Ectodermal cell (in vitro differentiated cells): ENCODE results near the gene C15orf61.

Experiments
- H3K27ac ChIP-seq: 2 replicates; pipeline ENCODE4 v1.7.0; 2013; ENCODE audit warnings: mild to moderate bottlenecking, low read depth, low read length; ENCODE audit not compliant: insufficient read depth, poor library complexity, severe bottlenecking
- H3K27me3 ChIP-seq: 2 replicates; pipeline ENCODE4 v1.7.0; 2013; ENCODE audit warnings: mild to moderate bottlenecking, low read length; ENCODE audit not compliant: insufficient read depth, control insufficient read depth, poor library complexity, severe bottlenecking
- H3K36me3 ChIP-seq: one replicate; pipeline ENCODE4 v1.7.0; 2013; ENCODE audit warnings: low read length; ENCODE audit not compliant: control insufficient read depth, insufficient read depth
- H3K4me1 ChIP-seq: one replicate; pipeline ENCODE4 v1.7.0; 2013; ENCODE audit warnings: low read length; ENCODE audit not compliant: control insufficient read depth, insufficient read depth
- H3K4me3 ChIP-seq: 2 replicates; pipeline ENCODE4 v1.7.0; 2013; ENCODE audit warnings: low read depth, low read length, control low read depth; ENCODE audit not compliant: insufficient read depth
- H3K9me3 ChIP-seq: 2 replicates; pipeline ENCODE4 v1.7.0; 2013; ENCODE audit warnings: mild to moderate bottlenecking, low read length, moderate library complexity; ENCODE audit not compliant: control insufficient read depth
- WGBS, 2 experiments: methylation state at CpG; one replicate each; pipeline ENCODE4 v1.1.7; 2013; ENCODE audit warnings: missing lambda C conversion rate in 2 of 2; 5-methylcytosine and 5-hydroxymethylcytosine counted together

C15orf61 gene

DNA sequence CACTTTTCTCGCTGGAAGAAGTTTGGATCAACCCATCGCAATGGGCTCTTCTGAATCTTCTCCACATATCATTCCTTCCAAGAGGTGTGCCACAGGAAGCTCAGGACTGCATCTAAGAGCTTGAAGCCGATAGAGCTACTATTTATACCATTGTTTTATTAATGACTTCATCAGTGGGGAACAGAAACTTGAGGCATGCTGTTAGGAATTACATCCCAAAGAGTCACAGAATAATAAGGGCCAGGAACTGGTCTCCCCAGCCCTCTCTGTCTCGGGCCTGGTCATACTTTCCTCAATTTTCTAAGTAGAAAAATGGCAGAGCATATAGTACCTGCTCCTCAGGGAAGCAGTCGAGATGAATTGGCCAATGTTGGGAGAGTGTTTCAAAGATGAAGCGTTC, 16.9 kb upstream of the C15orf61 start:
- WGBS, 2 experiments: 95% methylated on average over 4 to 5 of the region's 6 CpGs
- Histone ChIP-seq H3K27ac (no peak overlapping the region), H3K27me3 (no peaks in the 10 kb centered on the region), H3K36me3 (no peaks in the 10 kb centered on the region), H3K4me1 (peaks cover 4% of the 10 kb centered on the region), H3K9me3 (no peaks in the 10 kb centered on the region), H3K4me3 (no peak overlapping the region)

DNA sequence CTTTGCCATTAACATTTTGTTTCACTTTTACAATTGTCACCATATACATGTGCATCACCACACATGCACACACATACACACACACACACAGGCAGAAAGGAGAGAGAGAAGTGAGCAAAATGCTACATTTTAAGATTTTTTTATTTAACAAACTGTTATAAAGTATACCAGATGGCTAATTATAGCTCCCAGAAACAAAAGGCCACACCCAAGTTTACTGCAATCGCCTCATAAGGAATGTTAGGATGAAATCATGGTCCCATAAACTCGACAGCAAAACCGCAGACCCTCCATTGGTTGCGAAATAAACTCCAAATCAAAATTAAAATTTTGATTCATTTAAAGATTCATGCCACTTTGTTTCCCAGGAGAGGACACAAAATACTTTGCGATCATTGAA, 16.1 kb upstream of the C15orf61 start:
- H3K9me3 ChIP-seq: no peaks in the 10 kb centered on the region
- H3K4me3 ChIP-seq: no peak overlapping the region
- no peaks in the 10 kb centered on the region for H3K27me3 ChIP-seq
- no peak overlapping the region for H3K27ac ChIP-seq
- no peaks in the 10 kb centered on the region for H3K36me3 ChIP-seq
- 93 to 94% methylated on average over 5 of the region's 5 CpGs for WGBS, 2 experiments
- H3K4me1 ChIP-seq: peaks cover 4% of the 10 kb centered on the region

DNA sequence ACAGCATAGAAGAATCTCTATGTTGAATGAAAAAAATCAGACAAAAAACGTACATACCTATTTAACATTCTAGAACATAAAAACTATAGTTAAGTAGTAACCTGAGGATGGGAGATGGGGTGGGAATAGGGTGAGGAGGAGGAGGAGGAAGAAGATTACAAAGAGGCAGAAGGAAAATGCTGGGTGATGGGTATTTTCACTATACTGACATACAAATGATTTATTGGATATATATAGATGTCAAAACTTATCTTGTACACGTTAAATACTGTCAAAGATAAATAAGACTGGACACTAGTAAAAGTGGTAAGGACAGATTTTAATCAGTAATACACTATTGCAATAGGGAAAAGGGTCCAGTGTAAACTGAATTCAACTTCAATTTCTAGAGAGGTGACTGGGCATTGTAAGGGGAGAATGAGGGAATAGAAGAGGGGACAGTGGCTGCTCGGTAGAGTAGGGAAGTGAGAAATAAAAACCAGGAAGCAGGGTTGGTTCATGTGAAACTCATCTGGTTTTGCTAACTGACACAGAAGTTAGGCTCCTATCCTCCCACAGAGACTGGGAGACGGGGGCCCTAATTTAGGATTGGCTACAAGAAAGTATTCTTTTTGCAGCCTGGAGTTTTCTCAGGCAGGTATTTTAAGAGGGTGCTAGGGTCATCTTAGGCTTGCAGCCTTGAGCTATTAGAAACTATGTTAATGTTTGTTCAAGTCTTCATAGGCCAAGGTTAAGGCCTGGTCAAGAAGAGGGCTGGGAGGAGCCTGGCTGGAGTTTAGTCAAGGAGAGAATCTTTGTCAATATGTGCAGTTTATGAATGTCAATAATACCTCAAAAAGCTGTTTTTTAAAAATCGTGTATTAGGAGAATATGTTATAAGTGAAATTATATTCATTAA, 15.0 kb upstream of the C15orf61 start:
- Histone ChIP-seq H3K4me1 (peaks cover 4% of the 10 kb centered on the region), H3K4me3 (no peak overlapping the region), H3K9me3 (no peaks in the 10 kb centered on the region), H3K27me3 (no peaks in the 10 kb centered on the region), H3K27ac (no peak overlapping the region), H3K36me3 (no peaks in the 10 kb centered on the region)
- WGBS, 2 experiments: 83 to 89% methylated on average over 2 to 4 of the region's 5 CpGs

DNA sequence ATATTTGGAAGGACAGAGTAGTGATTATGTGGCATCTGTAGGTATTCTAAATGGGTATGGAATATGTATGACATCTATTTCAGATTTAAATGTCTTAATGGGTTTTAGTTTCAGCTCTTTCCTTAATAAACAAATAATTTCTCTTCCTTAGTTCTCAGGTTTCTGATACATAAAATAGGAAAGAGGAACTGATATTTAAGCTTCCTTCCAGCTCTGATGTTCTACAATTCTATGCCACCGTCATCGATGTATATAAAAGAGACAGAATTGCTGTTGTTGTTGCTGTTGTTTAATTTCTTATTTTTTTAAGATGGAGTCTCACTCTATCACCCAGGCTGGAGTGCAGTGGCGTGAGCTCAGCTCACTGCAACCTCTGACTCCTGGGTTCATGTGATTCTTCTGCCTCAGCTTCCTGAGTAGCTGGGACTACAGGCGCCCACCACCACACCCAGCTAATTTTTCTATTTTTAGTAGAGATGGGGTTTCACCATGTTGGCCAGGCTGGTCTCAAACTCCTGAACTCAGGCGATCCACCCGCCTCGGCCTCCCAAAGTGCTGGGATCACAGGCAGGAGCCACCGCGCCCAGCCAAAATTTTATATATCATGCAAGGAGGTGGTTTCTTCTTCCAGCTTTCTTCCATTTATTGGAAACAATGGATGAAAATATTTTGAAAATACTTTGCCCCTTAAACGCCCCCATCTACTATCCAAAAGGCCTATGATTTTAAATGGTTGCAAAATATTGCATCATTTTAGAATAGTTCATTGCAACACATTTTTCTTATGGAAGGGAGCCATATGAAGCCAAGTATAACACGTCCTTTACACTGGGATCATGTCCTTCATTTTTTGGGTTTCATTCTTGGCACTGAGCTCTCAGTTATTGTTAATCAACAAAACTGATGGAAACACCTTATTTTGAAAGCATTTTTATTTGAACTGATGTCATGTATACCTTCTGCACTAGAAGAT, 13.9 kb upstream of the C15orf61 start:
- Histone ChIP-seq H3K36me3 (no peaks in the 10 kb centered on the region), H3K9me3 (no peaks in the 10 kb centered on the region), H3K4me1 (peaks cover under 1% of the 10 kb centered on the region), H3K27me3 (no peaks in the 10 kb centered on the region), H3K4me3 (no peak overlapping the region), H3K27ac (no peak overlapping the region)
- WGBS, 2 experiments: 89 to 95% methylated on average over 9 to 11 of the region's 11 CpGs

DNA sequence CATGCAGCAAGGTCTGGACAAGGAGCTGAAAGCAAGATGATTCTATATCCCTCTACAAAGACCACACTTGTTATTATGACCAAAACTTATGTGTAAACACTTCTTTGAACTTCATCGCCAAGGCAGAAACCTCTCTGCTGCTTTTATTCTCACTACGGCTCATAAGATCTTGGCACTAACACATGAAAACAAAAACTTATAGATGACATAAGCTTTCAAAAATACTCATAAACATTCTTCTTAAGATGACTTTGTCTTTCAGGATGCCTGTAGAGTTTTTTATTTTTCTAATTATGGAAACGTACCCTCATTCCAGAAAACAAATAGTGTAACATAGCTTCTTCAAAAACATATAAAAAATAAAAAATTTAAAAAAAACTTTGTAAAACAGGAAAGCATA, 12.5 kb upstream of the C15orf61 start:
- Histone ChIP-seq H3K4me3 (no peak overlapping the region), H3K4me1 (no peaks in the 10 kb centered on the region), H3K9me3 (no peaks in the 10 kb centered on the region), H3K36me3 (no peaks in the 10 kb centered on the region), H3K27me3 (no peaks in the 10 kb centered on the region), H3K27ac (no peak overlapping the region)
- 89 to 93% methylated on average over 2 of the region's 3 CpGs for WGBS, 2 experiments

DNA sequence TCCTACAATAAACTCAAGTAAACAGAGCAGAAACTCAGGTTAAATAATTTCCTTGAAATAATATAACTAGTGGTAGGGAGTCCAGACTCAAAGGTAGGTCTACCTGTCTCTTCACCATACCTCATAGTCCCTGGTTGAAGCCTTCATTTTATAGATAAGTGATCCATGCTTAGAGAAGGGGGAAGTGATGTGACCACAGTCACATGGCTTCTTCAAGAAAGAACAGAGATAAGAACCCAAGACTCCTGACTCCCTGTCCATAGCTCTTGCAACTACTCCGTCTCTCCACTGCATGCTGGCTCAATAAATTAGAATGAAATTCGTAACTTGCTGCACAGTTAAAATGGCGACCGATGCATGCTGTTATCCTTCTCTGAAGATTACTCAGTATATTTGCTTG, 11.0 kb upstream of the C15orf61 start:
- Histone ChIP-seq H3K4me1 (no peaks in the 10 kb centered on the region), H3K4me3 (no peak overlapping the region), H3K9me3 (no peaks in the 10 kb centered on the region), H3K27me3 (no peaks in the 10 kb centered on the region), H3K36me3 (no peaks in the 10 kb centered on the region), H3K27ac (no peak overlapping the region)
- 95 to 96% methylated on average over 4 of the region's 4 CpGs for WGBS, 2 experiments

DNA sequence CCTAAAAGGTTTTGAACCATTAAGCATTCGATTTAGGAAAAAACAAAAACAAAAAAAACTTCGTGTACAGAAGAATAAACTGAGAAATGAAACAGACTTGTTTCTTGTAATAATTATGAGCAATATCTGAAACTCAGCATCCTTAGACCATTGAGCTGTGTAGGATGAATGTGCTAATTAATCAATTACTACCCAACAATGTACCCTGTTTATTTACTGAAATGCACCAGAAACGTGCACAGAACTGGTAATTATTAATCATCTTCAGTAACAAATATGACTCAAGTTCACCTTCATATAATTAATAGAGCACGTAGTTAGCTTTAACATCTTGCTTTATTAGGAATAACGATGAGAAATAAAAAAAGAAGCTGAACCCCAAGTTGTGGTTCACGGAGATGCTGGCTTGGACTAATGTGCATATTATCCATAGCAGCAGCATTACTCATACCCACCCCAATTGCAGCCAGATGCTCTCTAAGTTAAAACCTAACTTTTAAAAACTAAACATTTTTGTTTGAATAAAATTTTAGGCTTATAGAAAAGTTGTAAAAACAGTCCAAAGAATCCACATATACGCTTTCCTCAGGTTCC, 10.2 kb upstream of the C15orf61 start:
- H3K4me1 ChIP-seq: no peaks in the 10 kb centered on the region
- H3K4me3 ChIP-seq: no peak overlapping the region
- 90 to 97% methylated on average over 5 to 7 of the region's 7 CpGs for WGBS, 2 experiments
- H3K36me3 ChIP-seq: no peaks in the 10 kb centered on the region
- H3K27me3 ChIP-seq: no peaks in the 10 kb centered on the region
- no peak overlapping the region for H3K27ac ChIP-seq
- H3K9me3 ChIP-seq: no peaks in the 10 kb centered on the region

DNA sequence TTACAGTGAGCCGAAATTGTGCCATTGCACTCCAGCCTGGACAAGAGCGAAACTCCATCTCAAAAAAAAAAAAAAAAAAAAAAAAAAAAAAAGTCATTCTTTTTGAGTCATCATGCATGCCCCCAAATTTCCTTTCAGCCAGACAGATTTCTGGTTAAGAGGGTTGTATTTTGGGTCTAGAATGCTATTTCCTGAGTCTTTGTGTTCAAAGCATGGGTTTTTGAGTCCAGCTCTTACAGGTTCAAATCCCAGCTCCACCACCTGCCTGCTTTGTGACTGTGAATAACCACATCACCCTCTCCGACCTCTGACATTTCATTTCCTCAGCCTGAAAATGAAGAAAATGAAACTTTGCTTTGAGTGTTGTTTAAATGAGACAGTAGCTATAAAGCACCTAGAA, 9.3 kb upstream of the C15orf61 start:
- Histone ChIP-seq H3K27me3 (no peaks in the 10 kb centered on the region), H3K4me3 (no peak overlapping the region), H3K27ac (no peak overlapping the region), H3K9me3 (no peaks in the 10 kb centered on the region), H3K36me3 (no peaks in the 10 kb centered on the region), H3K4me1 (no peaks in the 10 kb centered on the region)
- WGBS, 2 experiments: 83 to 90% methylated on average over 1 to 2 of the region's 3 CpGs

DNA sequence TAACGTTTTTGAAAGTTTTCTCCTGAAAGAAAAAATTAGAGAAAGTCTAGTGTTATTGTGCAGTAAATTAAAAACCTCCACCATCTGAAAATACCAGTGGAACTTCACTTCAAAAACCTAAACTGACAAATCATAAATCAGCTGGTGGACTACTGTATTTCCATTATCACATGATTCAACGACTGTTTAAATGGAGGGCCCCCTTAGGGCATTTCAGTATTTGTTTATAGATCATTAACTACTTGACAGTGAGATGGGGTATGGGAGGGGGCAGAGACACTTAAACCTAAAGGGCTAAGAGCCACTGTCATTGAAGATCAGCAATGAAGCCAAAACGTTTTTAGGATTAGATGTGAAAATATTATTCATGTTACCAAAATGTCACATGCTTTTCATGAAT, 8.8 kb upstream of the C15orf61 start:
- Histone ChIP-seq H3K36me3 (no peaks in the 10 kb centered on the region), H3K9me3 (no peaks in the 10 kb centered on the region), H3K4me3 (no peak overlapping the region), H3K27ac (no peak overlapping the region), H3K27me3 (no peaks in the 10 kb centered on the region), H3K4me1 (no peaks in the 10 kb centered on the region)
- 65 to 79% methylated on average over 2 to 3 of the region's 3 CpGs for WGBS, 2 experiments
